Coronary artery (tissue), 2 donors: ENCODE data around the gene TMEM184B.

Experiments
- DNase-seq: peaks from one replicate; pipeline ENCODE4 v3.0.0-alpha.2; 2017; ENCODE audit warnings: low spot score
- H3K27ac ChIP-seq, 2 donors: fragments of 200-600 bp; sonication (generic); one replicate each; pipeline ENCODE4 v1.5.1; 2016 to 2019
- H3K4me3 ChIP-seq: fragments of 200-600 bp; sonication (generic); 2 replicates; pipeline ENCODE4 v1.5.1; 2016; ENCODE audit warnings: mild to moderate bottlenecking, moderate library complexity
- TF ChIP-seq, protein P1 (sequence below): fragments of 200-600 bp; sonication (generic); IDR thresholded peaks from one replicate; pipeline ENCODE4 v1.5.1; 2019; ENCODE audit warnings: antibody characterized with exemption

Gene TMEM184B

DNA sequence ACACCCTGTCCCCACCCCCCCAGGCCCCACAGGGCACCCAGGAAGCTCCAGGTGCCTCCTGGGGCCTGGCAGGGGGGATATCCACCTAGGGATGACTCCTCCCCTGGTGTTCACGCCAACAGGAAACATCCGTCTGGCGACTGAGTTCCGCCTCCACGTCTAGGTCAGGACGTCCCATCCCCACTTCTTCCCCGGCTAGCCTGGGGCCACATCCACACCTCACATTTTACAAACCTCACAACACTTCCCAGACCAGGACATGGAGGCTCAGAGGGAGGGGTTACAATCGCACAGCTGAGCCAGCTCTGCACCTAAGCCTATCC is 50.1 kb downstream of the TMEM184B start:
- DNase-seq = no peak
- peak overlapping the region in 1 of 2 donors; percentile 93 for H3K27ac ChIP-seq
- TF ChIP-seq, protein P1, sequence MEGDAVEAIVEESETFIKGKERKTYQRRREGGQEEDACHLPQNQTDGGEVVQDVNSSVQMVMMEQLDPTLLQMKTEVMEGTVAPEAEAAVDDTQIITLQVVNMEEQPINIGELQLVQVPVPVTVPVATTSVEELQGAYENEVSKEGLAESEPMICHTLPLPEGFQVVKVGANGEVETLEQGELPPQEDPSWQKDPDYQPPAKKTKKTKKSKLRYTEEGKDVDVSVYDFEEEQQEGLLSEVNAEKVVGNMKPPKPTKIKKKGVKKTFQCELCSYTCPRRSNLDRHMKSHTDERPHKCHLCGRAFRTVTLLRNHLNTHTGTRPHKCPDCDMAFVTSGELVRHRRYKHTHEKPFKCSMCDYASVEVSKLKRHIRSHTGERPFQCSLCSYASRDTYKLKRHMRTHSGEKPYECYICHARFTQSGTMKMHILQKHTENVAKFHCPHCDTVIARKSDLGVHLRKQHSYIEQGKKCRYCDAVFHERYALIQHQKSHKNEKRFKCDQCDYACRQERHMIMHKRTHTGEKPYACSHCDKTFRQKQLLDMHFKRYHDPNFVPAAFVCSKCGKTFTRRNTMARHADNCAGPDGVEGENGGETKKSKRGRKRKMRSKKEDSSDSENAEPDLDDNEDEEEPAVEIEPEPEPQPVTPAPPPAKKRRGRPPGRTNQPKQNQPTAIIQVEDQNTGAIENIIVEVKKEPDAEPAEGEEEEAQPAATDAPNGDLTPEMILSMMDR = no peak

DNA sequence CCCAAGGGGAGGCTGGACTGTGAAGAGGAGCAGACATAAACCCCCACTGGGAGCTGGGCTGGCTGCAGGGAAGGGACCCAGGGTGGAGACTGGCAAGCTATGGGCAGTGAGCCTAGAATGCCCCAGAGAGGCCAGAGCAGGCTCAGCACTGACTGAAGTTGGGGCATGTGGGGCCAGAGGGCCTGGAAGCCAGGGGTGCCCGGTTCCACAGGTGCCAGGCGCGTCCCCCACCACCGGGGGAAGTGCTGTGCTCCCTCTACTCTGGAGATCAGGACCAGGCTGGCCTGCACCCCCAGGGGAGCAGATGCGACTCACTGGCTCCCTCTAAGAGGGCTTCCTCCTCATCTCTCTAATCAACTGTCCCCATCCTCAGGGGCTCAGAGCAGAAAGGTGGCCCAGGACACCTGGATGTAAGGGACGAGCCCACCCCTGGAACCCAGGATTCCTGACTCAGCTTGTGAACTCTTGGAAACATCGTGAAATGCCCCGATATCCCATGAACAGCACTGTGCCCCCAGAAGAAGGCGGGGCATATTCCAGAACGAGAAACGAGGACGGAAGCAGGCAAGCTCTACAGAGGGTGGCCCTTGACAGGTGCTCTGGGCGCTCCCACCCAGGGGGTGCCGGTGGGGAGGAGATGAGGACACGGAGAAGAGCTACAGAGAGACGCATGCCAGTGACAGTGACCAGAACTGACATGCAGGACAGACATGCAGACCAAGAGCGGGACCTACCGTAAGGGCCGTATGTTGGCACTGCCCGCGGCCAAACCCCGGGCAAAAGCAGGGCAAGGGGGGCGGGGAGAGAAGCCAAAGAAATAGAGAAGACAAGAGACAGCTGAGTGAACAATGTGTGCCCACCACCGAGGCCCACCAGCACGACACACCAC is 50.7 kb downstream of the TMEM184B start:
- TF ChIP-seq, protein P1 = no peak
- DNase-seq = no peak
- Histone ChIP-seq H3K4me3 (no peak overlapping the region), H3K27ac (peak overlapping the region; percentile 30 to 93)

More for the DNA sequence above, 50.1 kb downstream of the TMEM184B start:
- no peak overlapping the region for H3K4me3 ChIP-seq

GRCh38 chr22:38221407-38221806 is 51.4 kb downstream of the TMEM184B start:
- no peak for DNase-seq
- TF ChIP-seq, protein P1 = no peak
- Histone ChIP-seq H3K4me3 (no peak overlapping the region), H3K27ac (peak overlapping the region in 1 of 2 donors; percentile 93)

GRCh38 chr22:38220653-38221386 is 52.0 kb downstream of the TMEM184B start:
- Histone ChIP-seq H3K27ac (peak overlapping the region; percentile 93 to 94), H3K4me3 (no peak overlapping the region)
- no peak for DNase-seq
- TF ChIP-seq, protein P1 = no peak

GRCh38 chr22:38220163-38220562 is 52.6 kb downstream of the TMEM184B start:
- H3K27ac ChIP-seq = peak overlapping the region; percentile 93 to 94
- DNase-seq = no peak
- H3K4me3 ChIP-seq = no peak overlapping the region
- TF ChIP-seq, protein P1 = no peak

GRCh38 chr22:38219632-38220031 is 53.2 kb downstream of the TMEM184B start:
- TF ChIP-seq, protein P1 = no peak

More at GRCh38 chr22:38219632-38220031, 53.2 kb downstream of the TMEM184B start:
- H3K4me3 ChIP-seq = no peak overlapping the region
- no peak for DNase-seq
- peak overlapping the region; percentile 93 to 94 for H3K27ac ChIP-seq
